ENCODE measurements around the gene SELENOP. TPM values are rescaled to one million over a fixed set of nuclear protein-coding genes. Genes with fewer than 3 reads are reported as not detected.

Gene SELENOP
- total RNA-seq, 1 experiment from 2014 or later = 8.5 TPM

DNA sequence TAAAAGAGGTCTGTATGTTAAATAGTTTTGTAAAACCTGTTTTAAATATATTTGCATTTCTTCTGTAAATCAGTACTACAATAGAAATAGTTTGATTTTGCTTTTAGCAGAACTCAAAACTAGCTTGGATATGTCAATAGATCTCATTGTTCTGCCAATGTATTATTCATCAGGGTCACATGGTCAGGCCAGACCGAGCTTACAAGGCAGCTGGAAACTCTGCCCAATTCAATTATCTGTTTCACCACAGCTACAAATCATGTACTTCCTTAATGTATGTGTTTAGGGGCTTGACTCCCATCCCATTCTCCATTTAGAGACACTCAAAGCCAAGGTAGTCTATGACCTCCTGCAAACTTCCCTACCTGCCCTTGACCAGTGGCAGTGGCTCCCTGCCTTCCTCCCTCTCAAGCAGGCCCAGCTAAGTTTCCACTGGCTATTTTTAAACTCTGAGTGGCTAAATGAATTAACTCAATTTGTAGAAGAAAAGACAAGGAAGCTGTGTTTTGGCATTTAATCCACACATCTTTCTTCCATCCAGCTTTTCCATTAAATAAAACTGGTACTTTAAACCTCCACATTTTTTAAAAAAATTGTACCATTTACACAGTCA, 46.4 kb upstream of the SELENOP start:
- Mint-ChIP-seq H3K9me3 (peaks cover 17 to 23% of the 10 kb centered on the region in 2 experiments), H3K36me3 (ENCODE audit: insufficient read depth in 1 of 3, low read depth in 3 of 3) (peaks cover 2 to 15% (median 6%) of the 10 kb centered on the region in 3 experiments; a peak in 3 of 7 replicates), H3K27me3 (ENCODE audit: low read depth) (peaks cover 2% of the 10 kb centered on the region; the same call in 1 of the 2 replicates), H3K27ac (peak overlapping the region in 1 of 3 experiments; percentile 76; a peak in 1 of 7 replicates), H3K4me3 (no peak overlapping the region), H3K4me1 (peaks cover 10 to 14% of the 10 kb centered on the region in 2 experiments)
- no peaks in the 10 kb centered on the region for H3K27me3 ChIP-seq (ENCODE audit: insufficient read depth, low read length)
- no peak overlapping the region for H3K18ac ChIP-seq (ENCODE audit: insufficient read length, low read depth, low read length)
- no peak overlapping the region for H3T11ph ChIP-seq (ENCODE audit: low read length)
- no peak overlapping the region for H3K27ac ChIP-seq (ENCODE audit: insufficient read length, low read depth, low read length)
- no peak overlapping the region for H3K4ac ChIP-seq (ENCODE audit: low read depth, low read length)
- DNase-seq = no peak
- no peaks in the 10 kb centered on the region for H3K79me2 ChIP-seq (ENCODE audit: insufficient read depth, low read length)
- H3K23me2 ChIP-seq (ENCODE audit: insufficient read length, low read depth, low read length, poor library complexity, severe bottlenecking) = no peaks in the 10 kb centered on the region
- peak overlapping the region; percentile 72 for H2BK5ac ChIP-seq (ENCODE audit: insufficient read length, low read length)
- no CpG with 5 or more reads among the region's 1 CpG for WGBS (ENCODE audit: extremely low coverage, insufficient read length, low lambda C conversion rate)
- H3K79me1 ChIP-seq (ENCODE audit: insufficient read depth, low read depth, low read length, poor library complexity, severe bottlenecking) = no peaks in the 10 kb centered on the region
- H4K8ac ChIP-seq (replicated peaks; ENCODE audit: insufficient read length, low read depth, low read length) = no peak overlapping the region
- H3K14ac ChIP-seq (ENCODE audit: insufficient read depth, low read length) = no peak overlapping the region
- peaks cover 7% of the 10 kb centered on the region; the same call in 1 of the 2 replicates for H3K4me1 ChIP-seq (ENCODE audit: insufficient read depth, low read length)
- no peak overlapping the region for H4K91ac ChIP-seq (ENCODE audit: insufficient read length, low read depth, low read length)
- H2BK120ac ChIP-seq (ENCODE audit: low read depth, low read length, poor library complexity, severe bottlenecking) = no peak overlapping the region
- H2BK12ac ChIP-seq (ENCODE audit: insufficient read length, low read depth, low read length) = no peak overlapping the region
- no peaks in the 10 kb centered on the region for H4K20me1 ChIP-seq (ENCODE audit: control insufficient read depth, insufficient read depth, insufficient read length)
- H3K9ac ChIP-seq (ENCODE audit: extremely low read depth, insufficient read length, low read length) = no peak overlapping the region
- H2BK20ac ChIP-seq (ENCODE audit: low read depth, low read length, poor library complexity, severe bottlenecking) = no peak overlapping the region
- TF ChIP-seq, protein P1, sequence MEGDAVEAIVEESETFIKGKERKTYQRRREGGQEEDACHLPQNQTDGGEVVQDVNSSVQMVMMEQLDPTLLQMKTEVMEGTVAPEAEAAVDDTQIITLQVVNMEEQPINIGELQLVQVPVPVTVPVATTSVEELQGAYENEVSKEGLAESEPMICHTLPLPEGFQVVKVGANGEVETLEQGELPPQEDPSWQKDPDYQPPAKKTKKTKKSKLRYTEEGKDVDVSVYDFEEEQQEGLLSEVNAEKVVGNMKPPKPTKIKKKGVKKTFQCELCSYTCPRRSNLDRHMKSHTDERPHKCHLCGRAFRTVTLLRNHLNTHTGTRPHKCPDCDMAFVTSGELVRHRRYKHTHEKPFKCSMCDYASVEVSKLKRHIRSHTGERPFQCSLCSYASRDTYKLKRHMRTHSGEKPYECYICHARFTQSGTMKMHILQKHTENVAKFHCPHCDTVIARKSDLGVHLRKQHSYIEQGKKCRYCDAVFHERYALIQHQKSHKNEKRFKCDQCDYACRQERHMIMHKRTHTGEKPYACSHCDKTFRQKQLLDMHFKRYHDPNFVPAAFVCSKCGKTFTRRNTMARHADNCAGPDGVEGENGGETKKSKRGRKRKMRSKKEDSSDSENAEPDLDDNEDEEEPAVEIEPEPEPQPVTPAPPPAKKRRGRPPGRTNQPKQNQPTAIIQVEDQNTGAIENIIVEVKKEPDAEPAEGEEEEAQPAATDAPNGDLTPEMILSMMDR (conservative IDR thresholded peaks at IDR 0.05) = no peak
- H3K4me2 ChIP-seq (ENCODE audit: insufficient read depth, insufficient read length, low read length) = no peak overlapping the region
- H3K56ac ChIP-seq (ENCODE audit: insufficient read length, low read depth, low read length) = no peak overlapping the region
- no peak overlapping the region for H4K5ac ChIP-seq (ENCODE audit: insufficient read length, low read depth, low read length)
- H2AK5ac ChIP-seq (ENCODE audit: insufficient read length, low read length) = no peak overlapping the region
- H2BK15ac ChIP-seq (ENCODE audit: low read depth, low read length) = no peak overlapping the region
- no peak overlapping the region for H3K23ac ChIP-seq (ENCODE audit: insufficient read length, low read depth, low read length)
- H3K9me3 ChIP-seq (ENCODE audit: control insufficient read depth, low read depth, low read length) = no peaks in the 10 kb centered on the region
- H2AFZ ChIP-seq (ENCODE audit: low read length) = no peak overlapping the region
